Measurements from ENCODE around the gene KDM7A. TPM values are rescaled to one million over a fixed set of nuclear protein-coding genes. Genes with fewer than 3 reads are reported as not detected.

Gene KDM7A
- total and polyA plus RNA-seq, 2 of the 8 experiments (the other 6 are each of a cell fraction or from before 2014, with no cell fraction given) = 2.2 to 12.5 TPM

DNA sequence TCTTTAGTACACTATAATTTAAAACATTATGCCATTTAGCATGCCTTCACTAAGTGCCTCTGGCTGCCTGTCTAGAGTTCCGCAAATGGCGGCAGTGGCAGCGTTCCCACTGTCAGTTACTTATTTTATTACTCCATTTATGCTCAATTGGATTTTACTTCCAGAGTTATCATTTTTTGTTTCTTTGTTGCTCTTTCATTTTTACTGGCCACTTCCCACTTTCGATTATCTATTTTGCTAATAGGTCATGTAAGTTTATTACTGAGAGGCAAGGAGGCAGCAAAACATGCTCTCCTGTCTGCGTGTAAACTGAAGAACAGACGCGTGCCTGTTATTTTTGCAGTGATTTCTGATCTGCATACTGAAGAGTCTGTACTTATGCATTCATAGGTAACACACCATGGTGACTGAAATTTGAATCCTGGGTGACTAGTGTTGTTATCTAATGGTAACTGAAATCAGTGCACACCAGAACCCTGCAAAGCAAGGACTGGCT, 23.1 kb downstream of the KDM7A start (continued):
- TF ChIP-seq, protein P1, sequence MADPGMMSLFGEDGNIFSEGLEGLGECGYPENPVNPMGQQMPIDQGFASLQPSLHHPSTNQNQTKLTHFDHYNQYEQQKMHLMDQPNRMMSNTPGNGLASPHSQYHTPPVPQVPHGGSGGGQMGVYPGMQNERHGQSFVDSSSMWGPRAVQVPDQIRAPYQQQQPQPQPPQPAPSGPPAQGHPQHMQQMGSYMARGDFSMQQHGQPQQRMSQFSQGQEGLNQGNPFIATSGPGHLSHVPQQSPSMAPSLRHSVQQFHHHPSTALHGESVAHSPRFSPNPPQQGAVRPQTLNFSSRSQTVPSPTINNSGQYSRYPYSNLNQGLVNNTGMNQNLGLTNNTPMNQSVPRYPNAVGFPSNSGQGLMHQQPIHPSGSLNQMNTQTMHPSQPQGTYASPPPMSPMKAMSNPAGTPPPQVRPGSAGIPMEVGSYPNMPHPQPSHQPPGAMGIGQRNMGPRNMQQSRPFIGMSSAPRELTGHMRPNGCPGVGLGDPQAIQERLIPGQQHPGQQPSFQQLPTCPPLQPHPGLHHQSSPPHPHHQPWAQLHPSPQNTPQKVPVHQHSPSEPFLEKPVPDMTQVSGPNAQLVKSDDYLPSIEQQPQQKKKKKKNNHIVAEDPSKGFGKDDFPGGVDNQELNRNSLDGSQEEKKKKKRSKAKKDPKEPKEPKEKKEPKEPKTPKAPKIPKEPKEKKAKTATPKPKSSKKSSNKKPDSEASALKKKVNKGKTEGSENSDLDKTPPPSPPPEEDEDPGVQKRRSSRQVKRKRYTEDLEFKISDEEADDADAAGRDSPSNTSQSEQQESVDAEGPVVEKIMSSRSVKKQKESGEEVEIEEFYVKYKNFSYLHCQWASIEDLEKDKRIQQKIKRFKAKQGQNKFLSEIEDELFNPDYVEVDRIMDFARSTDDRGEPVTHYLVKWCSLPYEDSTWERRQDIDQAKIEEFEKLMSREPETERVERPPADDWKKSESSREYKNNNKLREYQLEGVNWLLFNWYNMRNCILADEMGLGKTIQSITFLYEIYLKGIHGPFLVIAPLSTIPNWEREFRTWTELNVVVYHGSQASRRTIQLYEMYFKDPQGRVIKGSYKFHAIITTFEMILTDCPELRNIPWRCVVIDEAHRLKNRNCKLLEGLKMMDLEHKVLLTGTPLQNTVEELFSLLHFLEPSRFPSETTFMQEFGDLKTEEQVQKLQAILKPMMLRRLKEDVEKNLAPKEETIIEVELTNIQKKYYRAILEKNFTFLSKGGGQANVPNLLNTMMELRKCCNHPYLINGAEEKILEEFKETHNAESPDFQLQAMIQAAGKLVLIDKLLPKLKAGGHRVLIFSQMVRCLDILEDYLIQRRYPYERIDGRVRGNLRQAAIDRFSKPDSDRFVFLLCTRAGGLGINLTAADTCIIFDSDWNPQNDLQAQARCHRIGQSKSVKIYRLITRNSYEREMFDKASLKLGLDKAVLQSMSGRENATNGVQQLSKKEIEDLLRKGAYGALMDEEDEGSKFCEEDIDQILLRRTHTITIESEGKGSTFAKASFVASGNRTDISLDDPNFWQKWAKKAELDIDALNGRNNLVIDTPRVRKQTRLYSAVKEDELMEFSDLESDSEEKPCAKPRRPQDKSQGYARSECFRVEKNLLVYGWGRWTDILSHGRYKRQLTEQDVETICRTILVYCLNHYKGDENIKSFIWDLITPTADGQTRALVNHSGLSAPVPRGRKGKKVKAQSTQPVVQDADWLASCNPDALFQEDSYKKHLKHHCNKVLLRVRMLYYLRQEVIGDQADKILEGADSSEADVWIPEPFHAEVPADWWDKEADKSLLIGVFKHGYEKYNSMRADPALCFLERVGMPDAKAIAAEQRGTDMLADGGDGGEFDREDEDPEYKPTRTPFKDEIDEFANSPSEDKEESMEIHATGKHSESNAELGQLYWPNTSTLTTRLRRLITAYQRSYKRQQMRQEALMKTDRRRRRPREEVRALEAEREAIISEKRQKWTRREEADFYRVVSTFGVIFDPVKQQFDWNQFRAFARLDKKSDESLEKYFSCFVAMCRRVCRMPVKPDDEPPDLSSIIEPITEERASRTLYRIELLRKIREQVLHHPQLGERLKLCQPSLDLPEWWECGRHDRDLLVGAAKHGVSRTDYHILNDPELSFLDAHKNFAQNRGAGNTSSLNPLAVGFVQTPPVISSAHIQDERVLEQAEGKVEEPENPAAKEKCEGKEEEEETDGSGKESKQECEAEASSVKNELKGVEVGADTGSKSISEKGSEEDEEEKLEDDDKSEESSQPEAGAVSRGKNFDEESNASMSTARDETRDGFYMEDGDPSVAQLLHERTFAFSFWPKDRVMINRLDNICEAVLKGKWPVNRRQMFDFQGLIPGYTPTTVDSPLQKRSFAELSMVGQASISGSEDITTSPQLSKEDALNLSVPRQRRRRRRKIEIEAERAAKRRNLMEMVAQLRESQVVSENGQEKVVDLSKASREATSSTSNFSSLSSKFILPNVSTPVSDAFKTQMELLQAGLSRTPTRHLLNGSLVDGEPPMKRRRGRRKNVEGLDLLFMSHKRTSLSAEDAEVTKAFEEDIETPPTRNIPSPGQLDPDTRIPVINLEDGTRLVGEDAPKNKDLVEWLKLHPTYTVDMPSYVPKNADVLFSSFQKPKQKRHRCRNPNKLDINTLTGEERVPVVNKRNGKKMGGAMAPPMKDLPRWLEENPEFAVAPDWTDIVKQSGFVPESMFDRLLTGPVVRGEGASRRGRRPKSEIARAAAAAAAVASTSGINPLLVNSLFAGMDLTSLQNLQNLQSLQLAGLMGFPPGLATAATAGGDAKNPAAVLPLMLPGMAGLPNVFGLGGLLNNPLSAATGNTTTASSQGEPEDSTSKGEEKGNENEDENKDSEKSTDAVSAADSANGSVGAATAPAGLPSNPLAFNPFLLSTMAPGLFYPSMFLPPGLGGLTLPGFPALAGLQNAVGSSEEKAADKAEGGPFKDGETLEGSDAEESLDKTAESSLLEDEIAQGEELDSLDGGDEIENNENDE (IDR thresholded peaks at IDR 0.05; ENCODE audit: insufficient replicate concordance, low read length) = no peak
- TF ChIP-seq BACH1 (IDR thresholded peaks at IDR 0.05; ENCODE audit: low read length) (no peak), SP2 (IDR thresholded peaks at IDR 0.05; ENCODE audit: low read length) (no peak), NRF1 (IDR thresholded peaks at IDR 0.05; ENCODE audit: low read depth, low read length) (no peak)
